H1 (cell line): ENCODE data around the gene OTUD5. TPM values are rescaled to one million over a fixed set of nuclear protein-coding genes. Genes with fewer than 3 reads are reported as not detected.

Experiments used
- CTCF ChIA-PET: fragments of 300-600 bp; sonication (Branson Sonifier 250); formaldehyde crosslinking; loops from one replicate; lab custom pipeline; 2021; ENCODE audit not compliant: partially characterized antibody; lab: Charles Lee
- POLR2A ChIA-PET: fragments of 300-600 bp; sonication (Branson Sonifier 250); formaldehyde crosslinking; loops from one replicate; lab custom pipeline; 2021; ENCODE audit warnings: inconsistent platforms; ENCODE audit not compliant: partially characterized antibody; lab: Charles Lee
- DNase-seq, 2 experiments: peaks; one replicate each; pipeline versions ENCODE4 v3.0.0 to v3.0.0-alpha.2; 2010 to 2022; ENCODE audit warnings: low spot score in 2 of 2, low read depth in 1 of 2, mixed read lengths in 1 of 2
- FAIRE-seq: peaks from 2 replicates; lab custom pipeline; 2011; peaks lifted over from hg19 to GRCh38; lab: Jason Lieb, UNC
- H2AFZ ChIP-seq: 2 replicates; pipeline ENCODE4 v1.8.1; 2012; ENCODE audit warnings: low read length, inconsistent platforms
- H2AK5ac ChIP-seq: 2 replicates; pipeline ENCODE4 v1.6.1; 2013; ENCODE audit warnings: low read depth, low read length
- H2BK120ac ChIP-seq: replicated peaks from 2 replicates; pipeline ENCODE3; 2013; ENCODE audit warnings: low read depth, low read length, inconsistent platforms
- H2BK12ac ChIP-seq: 2 replicates; pipeline ENCODE4 v1.6.1; 2013; ENCODE audit warnings: low read depth, low read length
- H2BK15ac ChIP-seq: 2 replicates; pipeline ENCODE4 v1.6.1; 2013; ENCODE audit warnings: low read length
- H2BK20ac ChIP-seq: 2 replicates; pipeline ENCODE4 v1.6.1; 2013; ENCODE audit warnings: low read length
- H2BK5ac ChIP-seq: 2 replicates; pipeline ENCODE4 v1.6.1; 2013; ENCODE audit warnings: low read depth, low read length
- H3K14ac ChIP-seq: 2 replicates; pipeline ENCODE4 v1.6.1; 2013; ENCODE audit warnings: inconsistent platforms; ENCODE audit not compliant: insufficient read length
- H3K18ac ChIP-seq: 2 replicates; pipeline ENCODE4 v1.6.1; 2013; ENCODE audit warnings: low read length; ENCODE audit errors: extremely low read depth
- H3K23ac ChIP-seq: 2 replicates; pipeline ENCODE4 v1.6.1; 2013; ENCODE audit warnings: inconsistent platforms; ENCODE audit not compliant: insufficient read length
- H3K23me2 ChIP-seq: 2 replicates; pipeline ENCODE4 v1.6.1; 2013; ENCODE audit warnings: low read depth, low read length
- H3K27ac ChIP-seq: 2 replicates; pipeline ENCODE4 v1.6.1; 2011; ENCODE audit warnings: low read depth, low read length, inconsistent platforms
- H3K27me3 ChIP-seq, 4 experiments: replicated peaks in 1 of 4; 1 replicate in 1 of 4; 2 replicates in 3 of 4; pipeline versions ENCODE4 v1.6.1 to v1.8.1; 2011 to 2013; ENCODE audit warnings: low read length in 3 of 4, mild to moderate bottlenecking in 3 of 4, inconsistent platforms in 2 of 4, mixed read lengths in 2 of 4, moderate library complexity in 1 of 4; ENCODE audit not compliant: control insufficient read depth in 3 of 4, insufficient read depth in 3 of 4; ENCODE audit errors: extremely low read depth in 1 of 4
- H3K36me3 ChIP-seq, 4 experiments: 2 replicates each; pipeline versions ENCODE4 v1.6.1 to v1.8.1; 2011 to 2013; ENCODE audit warnings: mild to moderate bottlenecking in 4 of 4, low read length in 3 of 4, moderate library complexity in 2 of 4, control low read depth in 1 of 4, inconsistent platforms in 1 of 4; ENCODE audit not compliant: insufficient read depth in 4 of 4, control insufficient read depth in 2 of 4
- H3K4ac ChIP-seq: replicated peaks from 2 replicates; pipeline ENCODE3; 2013; ENCODE audit warnings: low read length, low read depth, mixed read lengths, inconsistent platforms; ENCODE audit not compliant: insufficient read length
- H3K4me1 ChIP-seq, 4 experiments: replicated peaks in 1 of 4; 1 replicate in 1 of 4; 2 replicates in 3 of 4; pipeline versions ENCODE4 v1.6.1 to v1.8.1; 2011 to 2013; ENCODE audit warnings: low read length in 3 of 4, inconsistent platforms in 2 of 4, mixed read lengths in 1 of 4; ENCODE audit not compliant: insufficient read depth in 4 of 4, control insufficient read depth in 3 of 4
- H3K4me2 ChIP-seq, 2 experiments: 2 replicates each; pipeline versions ENCODE4 v1.6.1 to v1.8.1; 2011 to 2013; ENCODE audit warnings: low read depth in 2 of 2, low read length in 2 of 2, control low read depth in 1 of 2, inconsistent platforms in 1 of 2, mild to moderate bottlenecking in 1 of 2; ENCODE audit not compliant: insufficient read depth in 1 of 2
- H3K4me3 ChIP-seq, 4 experiments: fragments of 200-600, 300-600 bp in 1 of 4; sonication (generic), shearing (Covaris generic), sonication (Bioruptor Twin) in 1 of 4; 2 replicates each; pipeline versions ENCODE4 v1.5.1 to v1.8.1; 2011 to 2016; ENCODE audit warnings: low read length in 4 of 4, low read depth in 3 of 4, control low read depth in 2 of 4, inconsistent platforms in 2 of 4, mild to moderate bottlenecking in 2 of 4, mixed read lengths in 1 of 4, moderate library complexity in 1 of 4; ENCODE audit not compliant: insufficient read depth in 2 of 4; ENCODE audit errors: extremely low read depth in 1 of 4
- H3K56ac ChIP-seq: replicated peaks from 2 replicates; pipeline ENCODE3; 2013; ENCODE audit warnings: low read depth, mild to moderate bottlenecking, mixed read lengths, low read length, inconsistent platforms; ENCODE audit not compliant: insufficient read length
- H3K79me1 ChIP-seq: 2 replicates; pipeline ENCODE4 v1.6.1; 2013; ENCODE audit warnings: low read depth, low read length, control low read depth
- H3K79me2 ChIP-seq, 2 experiments: 2 replicates each; pipeline versions ENCODE4 v1.6.1 to v1.8.1; 2012 to 2013; ENCODE audit warnings: low read length in 2 of 2, mild to moderate bottlenecking in 2 of 2, inconsistent platforms in 1 of 2; ENCODE audit not compliant: insufficient read depth in 2 of 2, control insufficient read depth in 1 of 2
- H3K9ac ChIP-seq, 4 experiments: replicated peaks in 1 of 4; 1 replicate in 1 of 4; 2 replicates in 3 of 4; pipeline versions ENCODE4 v1.6.1 to v1.8.1; 2011 to 2013; ENCODE audit warnings: low read depth in 3 of 4, low read length in 3 of 4, control low read depth in 2 of 4, mild to moderate bottlenecking in 2 of 4, moderate library complexity in 2 of 4, inconsistent platforms in 1 of 4; ENCODE audit errors: extremely low read depth in 1 of 4
- H3K9me3 ChIP-seq, 2 experiments: 2 replicates each; pipeline versions ENCODE4 v1.6.1 to v1.8.1; 2012 to 2013; ENCODE audit warnings: mild to moderate bottlenecking in 2 of 2, moderate library complexity in 2 of 2, control low read depth in 1 of 2, inconsistent platforms in 1 of 2, low read depth in 1 of 2, low read length in 1 of 2, mixed read lengths in 1 of 2; ENCODE audit not compliant: insufficient read depth in 2 of 2
- H4K20me1 ChIP-seq, 2 experiments: replicated peaks in 1 of 2; 2 replicates each; pipeline versions ENCODE3 to v1.8.1; 2011 to 2013; ENCODE audit warnings: inconsistent platforms in 2 of 2, low read length in 2 of 2, mild to moderate bottlenecking in 1 of 2; ENCODE audit not compliant: insufficient read depth in 2 of 2, control insufficient read depth in 1 of 2
- H4K5ac ChIP-seq: 2 replicates; pipeline ENCODE4 v1.6.1; 2013; ENCODE audit warnings: low read length, low read depth, mixed read lengths, inconsistent platforms; ENCODE audit not compliant: insufficient read length
- H4K8ac ChIP-seq: 2 replicates; pipeline ENCODE4 v1.8.0; 2013; ENCODE audit warnings: mild to moderate bottlenecking, moderate library complexity, low read length, inconsistent platforms; ENCODE audit not compliant: insufficient read depth; ENCODE audit errors: extremely low read depth
- H4K91ac ChIP-seq: replicated peaks from 2 replicates; pipeline ENCODE3; 2013; ENCODE audit warnings: low read length, mixed read lengths, inconsistent platforms; ENCODE audit not compliant: insufficient read length
- KDM4A ChIP-seq: IDR thresholded peaks from one replicate; pipeline ENCODE4 v1.7.1; 2012; ENCODE audit warnings: low read depth, mild to moderate bottlenecking, moderate library complexity, low read length, inconsistent platforms; ENCODE audit not compliant: severe bottlenecking
- WGBS, 2 experiments: shearing (Covaris generic) in 1 of 2; methylation state at CpG; one replicate each; pipeline versions ENCODE4 v1.1.6 to v1.1.7; 2013 to 2015; ENCODE audit warnings: low lambda C conversion rate in 2 of 2, mixed read lengths in 2 of 2, inconsistent platforms in 1 of 2, low coverage in 1 of 2, missing lambda C conversion rate in 1 of 2; ENCODE audit not compliant: insufficient replicate concordance in 2 of 2, insufficient coverage in 1 of 2, insufficient read length in 1 of 2; ENCODE audit errors: extremely low coverage in 1 of 2, missing lambda C conversion rate in 1 of 2; 5-methylcytosine and 5-hydroxymethylcytosine counted together
- polyA plus RNA-seq, 7 experiments: library from polyadenylated mRNA; depleted of rRNA in 3 of 7; stranded (reverse) in 5 of 7; unstranded in 2 of 7; fragments of >200 nt in 5 of 7; fragments of 200-250 nt in 2 of 7; gene quantifications; 1 replicate in 5 of 7; 2 replicates in 1 of 7; 4 replicates in 1 of 7; pipeline versions ENCODE4 v1.2.1 to v1.2.3, GENCODE V29; 2011 to 2013; ENCODE audit warnings: missing spikeins in 2 of 7, mixed read lengths in 2 of 7
- total RNA-seq: library from RNA; stranded (reverse); fragmentation: NEBNext Ultra II Directional; extraction: Animal tissue kit (Norgen Biotek cat#: 25700); gene quantifications from 2 replicates; pipeline ENCODE4 v1.2.1, GENCODE V29; 2021

Gene OTUD5
- total and polyA plus RNA-seq, 2 of the 8 experiments (the other 6 are each of a cell fraction or from before 2014, with no cell fraction given) = 46.3 to 53.5 TPM

DNA sequence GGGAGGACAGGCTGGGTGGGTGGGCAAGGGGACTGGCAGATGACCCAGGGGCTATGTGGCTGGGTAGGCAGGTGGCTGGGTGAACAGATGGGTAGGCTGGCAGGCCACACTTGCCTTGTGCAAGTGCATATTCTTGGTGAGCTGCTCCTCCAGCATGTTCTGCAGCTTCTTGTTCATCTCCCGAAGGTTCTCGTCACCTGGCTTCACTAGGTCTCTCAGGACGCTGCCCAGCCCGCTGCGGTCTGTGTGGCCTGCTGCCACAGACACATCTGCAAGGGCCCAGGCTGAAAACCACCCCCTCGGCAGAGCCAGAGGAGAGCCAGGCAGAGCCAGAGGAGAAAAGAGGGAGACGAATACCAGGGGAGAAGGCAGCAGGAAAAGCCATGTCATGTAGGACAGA lies 17.6 kb upstream of the OTUD5 start:
- H2BK120ac ChIP-seq = no peak overlapping the region
- H3K9me3 ChIP-seq = no peaks in the 10 kb centered on the region
- H3K23me2 ChIP-seq = peaks cover 4% of the 10 kb centered on the region; the same call in 1 of the 2 replicates
- no peak overlapping the region for H3K23ac ChIP-seq
- H4K20me1 ChIP-seq = peaks cover 2 to 4% of the 10 kb centered on the region in 2 experiments
- no peaks in the 10 kb centered on the region for H3K79me1 ChIP-seq
- ChIA-PET POLR2A (interaction anchor here (0.8 to 9.0 kb wide), 6 partner anchors 8 to 56 kb away, joined by 3 to 70 read pairs (median 4); partner anchors contain the start of gene OTUD5), CTCF (interaction anchor here (1.1 kb wide), 1 partner anchor 24 kb away, joined by 3 read pairs; no protein-coding TSS in a partner anchor)
- H3K79me2 ChIP-seq = no peaks in the 10 kb centered on the region
- peaks cover 2 to 31% (median 18%) of the 10 kb centered on the region in 4 experiments; a peak in 5 of 8 replicates for H3K36me3 ChIP-seq
- H3K4me1 ChIP-seq = 0 out of 7 replicates have a peak, but pooled peaks cover 0 to 3% (median 0%) of the 10 kb centered on the region in 4 experiments
- no peak overlapping the region for H3K4me2 ChIP-seq
- H3K14ac ChIP-seq = no peak overlapping the region
- no peak overlapping the region for H3K9ac ChIP-seq
- FAIRE-seq = no peak
- no peak overlapping the region for H2BK12ac ChIP-seq
- H3K4me3 ChIP-seq = no peak overlapping the region
- no peaks in the 10 kb centered on the region for H3K27me3 ChIP-seq
- no peak overlapping the region for H3K4ac ChIP-seq
- no peak overlapping the region for H4K5ac ChIP-seq
- H4K91ac ChIP-seq = no peak overlapping the region
- no peak overlapping the region for H4K8ac ChIP-seq
- no peak overlapping the region for H3K56ac ChIP-seq
- H3K18ac ChIP-seq = no peak overlapping the region
- WGBS, 2 experiments = no CpG with 5 or more reads among the region's 7 CpGs
- no peak for TF ChIP-seq KDM4A
- H2BK20ac ChIP-seq = no peak overlapping the region
- no peak overlapping the region for H2AFZ ChIP-seq
- no peak overlapping the region for H3K27ac ChIP-seq
- no peak overlapping the region for H2AK5ac ChIP-seq
- DNase-seq = no peak
- H2BK15ac ChIP-seq = no peak overlapping the region
- no peak overlapping the region for H2BK5ac ChIP-seq
